Gastroesophageal sphincter (tissue), 3 donors: ENCODE measurements around the gene ACAT2.

ENCODE experiments used
- POLR2A ChIP-seq, 2 donors: fragments of 450-650 bp; IDR thresholded peaks; one replicate each; pipeline ENCODE4 v1.6.1; 2017; ENCODE audit warnings: antibody characterized with exemption in 2 of 2, mild to moderate bottlenecking in 2 of 2, moderate library complexity in 1 of 2
- TF ChIP-seq, protein P1 (sequence below), 4 experiments: fragments of 200-600 bp in 2 of 4; fragments of 450-650 bp in 2 of 4; sonication (generic) in 1 of 4; IDR thresholded peaks; one replicate each; pipeline ENCODE4 v1.5.1; 2017 to 2019; ENCODE audit warnings: antibody characterized with exemption in 4 of 4, mild to moderate bottlenecking in 2 of 4, moderate library complexity in 2 of 4

- TF ChIP-seq, protein P1, sequence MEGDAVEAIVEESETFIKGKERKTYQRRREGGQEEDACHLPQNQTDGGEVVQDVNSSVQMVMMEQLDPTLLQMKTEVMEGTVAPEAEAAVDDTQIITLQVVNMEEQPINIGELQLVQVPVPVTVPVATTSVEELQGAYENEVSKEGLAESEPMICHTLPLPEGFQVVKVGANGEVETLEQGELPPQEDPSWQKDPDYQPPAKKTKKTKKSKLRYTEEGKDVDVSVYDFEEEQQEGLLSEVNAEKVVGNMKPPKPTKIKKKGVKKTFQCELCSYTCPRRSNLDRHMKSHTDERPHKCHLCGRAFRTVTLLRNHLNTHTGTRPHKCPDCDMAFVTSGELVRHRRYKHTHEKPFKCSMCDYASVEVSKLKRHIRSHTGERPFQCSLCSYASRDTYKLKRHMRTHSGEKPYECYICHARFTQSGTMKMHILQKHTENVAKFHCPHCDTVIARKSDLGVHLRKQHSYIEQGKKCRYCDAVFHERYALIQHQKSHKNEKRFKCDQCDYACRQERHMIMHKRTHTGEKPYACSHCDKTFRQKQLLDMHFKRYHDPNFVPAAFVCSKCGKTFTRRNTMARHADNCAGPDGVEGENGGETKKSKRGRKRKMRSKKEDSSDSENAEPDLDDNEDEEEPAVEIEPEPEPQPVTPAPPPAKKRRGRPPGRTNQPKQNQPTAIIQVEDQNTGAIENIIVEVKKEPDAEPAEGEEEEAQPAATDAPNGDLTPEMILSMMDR (IDR thresholded peaks at IDR 0.05), result no peak
- no peak for TF ChIP-seq POLR2A (IDR thresholded peaks at IDR 0.05)
These were observed 5.3 kb upstream of the ACAT2 start for GRCh38 chr6:159756508-159756907.
